ENCODE data around the gene KITLG. TPM values are rescaled to one million over a fixed set of nuclear protein-coding genes. Genes with fewer than 3 reads are reported as not detected.

Gene KITLG
- polyA plus RNA-seq, 1 donor (not counting 4 experiments of a cell fraction or from before 2014, with no cell fraction given) = 21.2 TPM

DNA sequence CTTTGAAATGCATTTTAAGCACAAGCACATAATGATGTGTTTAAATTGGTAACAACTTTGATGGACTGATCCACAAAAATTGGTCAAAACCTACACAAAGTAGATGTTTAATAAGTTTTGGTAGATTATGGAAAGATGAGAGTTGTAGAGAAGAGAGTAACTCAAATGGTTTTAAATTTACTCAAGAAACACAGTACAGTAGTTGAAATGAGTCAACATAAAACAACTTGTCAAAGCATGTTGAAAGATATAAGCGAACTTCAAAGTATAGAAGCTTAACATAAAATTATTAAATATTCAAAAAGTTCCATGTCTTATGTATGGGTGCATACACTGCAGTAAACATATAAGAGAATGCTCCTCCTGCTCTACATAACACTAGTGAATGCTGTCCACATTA, 49.4 kb downstream of the KITLG start:
- dilution Hi-C loops (cut with MboI; ENCODE audit: extremely low pct_ligation_motif_present, low sequenced_read_pairs) = no loop called here
- Histone ChIP-seq H4K20me1 (ENCODE audit: control insufficient read depth, extremely low read depth, insufficient read depth, low read length) (no peaks in the 10 kb centered on the region), H3K4me3 (ENCODE audit: control insufficient read depth in 2 of 3, extremely low read depth in 1 of 3, insufficient read depth in 2 of 3, low read depth in 1 of 3, low read length in 3 of 3) (peak overlapping the region in 1 of 3 experiments; percentile 38), H3K4me2 (ENCODE audit: control insufficient read depth, extremely low read depth, insufficient read depth, low read depth, low read length) (peak overlapping the region; percentile 45), H3K27ac (ENCODE audit: control insufficient read depth, insufficient read depth, low read length) (peak overlapping the region; percentile 15), H3K27me3 (ENCODE audit: control insufficient read depth, extremely low read depth, insufficient read depth, low read length) (no peaks in the 10 kb centered on the region), H3K9me3 (ENCODE audit: control insufficient read depth, low read depth, low read length) (no peaks in the 10 kb centered on the region), H3K36me3 (ENCODE audit: control insufficient read depth in 2 of 2, extremely low read depth in 1 of 2, insufficient read depth in 2 of 2, low read length in 2 of 2) (peaks cover 2 to 3% of the 10 kb centered on the region in 2 experiments), H3K9ac (ENCODE audit: control insufficient read depth, extremely low read depth, insufficient read depth, low read length) (no peak overlapping the region), H3K9me1 (ENCODE audit: control insufficient read depth, extremely low read depth, insufficient read depth, low read length) (no peaks in the 10 kb centered on the region), H2AFZ (ENCODE audit: control insufficient read depth, low read length) (no peak overlapping the region), H3K79me2 (ENCODE audit: control insufficient read depth, insufficient read depth, low read length) (peaks cover 2% of the 10 kb centered on the region), H3K4me1 (ENCODE audit: control insufficient read depth, extremely low read depth, insufficient read depth, low read length) (peaks cover 20% of the 10 kb centered on the region)
- no peak for FAIRE-seq
- TF ChIP-seq EZH2 (IDR thresholded peaks at IDR 0.05; ENCODE audit: low read length) = no peak
- TF ChIP-seq, protein P1, sequence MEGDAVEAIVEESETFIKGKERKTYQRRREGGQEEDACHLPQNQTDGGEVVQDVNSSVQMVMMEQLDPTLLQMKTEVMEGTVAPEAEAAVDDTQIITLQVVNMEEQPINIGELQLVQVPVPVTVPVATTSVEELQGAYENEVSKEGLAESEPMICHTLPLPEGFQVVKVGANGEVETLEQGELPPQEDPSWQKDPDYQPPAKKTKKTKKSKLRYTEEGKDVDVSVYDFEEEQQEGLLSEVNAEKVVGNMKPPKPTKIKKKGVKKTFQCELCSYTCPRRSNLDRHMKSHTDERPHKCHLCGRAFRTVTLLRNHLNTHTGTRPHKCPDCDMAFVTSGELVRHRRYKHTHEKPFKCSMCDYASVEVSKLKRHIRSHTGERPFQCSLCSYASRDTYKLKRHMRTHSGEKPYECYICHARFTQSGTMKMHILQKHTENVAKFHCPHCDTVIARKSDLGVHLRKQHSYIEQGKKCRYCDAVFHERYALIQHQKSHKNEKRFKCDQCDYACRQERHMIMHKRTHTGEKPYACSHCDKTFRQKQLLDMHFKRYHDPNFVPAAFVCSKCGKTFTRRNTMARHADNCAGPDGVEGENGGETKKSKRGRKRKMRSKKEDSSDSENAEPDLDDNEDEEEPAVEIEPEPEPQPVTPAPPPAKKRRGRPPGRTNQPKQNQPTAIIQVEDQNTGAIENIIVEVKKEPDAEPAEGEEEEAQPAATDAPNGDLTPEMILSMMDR (optimal IDR thresholded peaks at IDR 0.05 in 1 of 3, IDR thresholded peaks at IDR 0.05 in 1 of 3, conservative IDR thresholded peaks at IDR 0.05 in 1 of 3; ENCODE audit: extremely low read depth in 1 of 3, insufficient read depth in 2 of 3, low read length in 3 of 3) = no peak
- DNase-seq (ENCODE audit: low read depth, low spot score) = no peak

DNA sequence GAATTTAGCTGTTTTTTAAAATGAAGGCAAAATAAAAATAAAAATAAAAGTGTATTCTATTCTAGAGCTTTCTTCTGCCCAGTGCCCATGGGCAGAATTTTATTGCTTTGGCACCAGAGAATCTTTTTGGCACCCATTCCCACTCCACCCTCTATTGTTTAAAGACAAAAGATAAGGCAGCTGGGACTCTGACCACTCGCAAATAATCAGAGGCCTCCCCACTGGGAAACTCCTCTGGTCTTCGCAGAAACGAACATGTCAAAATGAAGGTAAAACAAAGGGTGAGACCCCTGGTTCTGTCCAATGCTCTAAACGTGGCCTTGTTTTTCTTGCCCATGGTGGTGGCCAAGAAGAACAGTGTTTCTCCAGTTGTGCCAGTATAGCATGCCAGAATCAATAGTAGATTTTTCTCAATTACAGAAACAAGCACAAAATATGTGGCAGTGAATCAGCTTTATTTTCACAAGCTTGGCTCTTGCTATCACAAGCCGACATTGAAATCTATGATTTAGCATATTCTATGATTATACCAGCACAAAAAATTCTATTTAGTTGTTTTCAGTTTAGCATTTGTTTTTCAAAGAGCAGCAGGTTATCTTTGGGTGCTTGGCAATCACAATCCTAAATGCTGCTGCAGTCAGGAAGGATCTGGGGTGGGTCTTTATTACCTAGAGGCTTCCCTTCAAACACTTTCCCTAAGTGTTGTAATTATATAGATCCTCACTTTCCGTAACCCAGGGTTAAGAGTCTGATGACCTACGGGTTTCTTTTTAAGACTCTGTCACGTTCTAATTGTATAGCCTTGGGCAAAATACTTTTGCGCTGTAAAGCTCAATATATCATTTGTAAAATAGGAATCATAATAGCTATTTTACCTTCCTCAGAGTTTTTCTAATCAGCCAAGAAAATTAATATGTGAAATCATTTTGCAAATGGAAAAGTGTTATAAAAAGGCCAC, 50.5 kb downstream of the KITLG start:
- no peak overlapping the region for H2AFZ ChIP-seq (ENCODE audit: control insufficient read depth, low read length)
- H3K9me3 ChIP-seq (ENCODE audit: control insufficient read depth, low read depth, low read length) = no peaks in the 10 kb centered on the region
- no peak for TF ChIP-seq EZH2 (IDR thresholded peaks at IDR 0.05; ENCODE audit: low read length)
- TF ChIP-seq, protein P1 (optimal IDR thresholded peaks at IDR 0.05 in 1 of 3, IDR thresholded peaks at IDR 0.05 in 1 of 3, conservative IDR thresholded peaks at IDR 0.05 in 1 of 3; ENCODE audit: extremely low read depth in 1 of 3, insufficient read depth in 2 of 3, low read length in 3 of 3) = no peak
- no peak overlapping the region for H3K9ac ChIP-seq (ENCODE audit: control insufficient read depth, extremely low read depth, insufficient read depth, low read length)
- H3K36me3 ChIP-seq (ENCODE audit: control insufficient read depth in 2 of 2, extremely low read depth in 1 of 2, insufficient read depth in 2 of 2, low read length in 2 of 2) = peaks cover 2 to 3% of the 10 kb centered on the region in 2 experiments
- FAIRE-seq (no peak), DNase-seq (ENCODE audit: low read depth, low spot score) (no peak)
- H3K27me3 ChIP-seq (ENCODE audit: control insufficient read depth, extremely low read depth, insufficient read depth, low read length) = no peaks in the 10 kb centered on the region
- H3K27ac ChIP-seq (ENCODE audit: control insufficient read depth, insufficient read depth, low read length) = peak overlapping the region; percentile 10
- no peaks in the 10 kb centered on the region for H4K20me1 ChIP-seq (ENCODE audit: control insufficient read depth, extremely low read depth, insufficient read depth, low read length)
- H3K9me1 ChIP-seq (ENCODE audit: control insufficient read depth, extremely low read depth, insufficient read depth, low read length) = no peaks in the 10 kb centered on the region
- H3K4me3 ChIP-seq (ENCODE audit: control insufficient read depth in 2 of 3, extremely low read depth in 1 of 3, insufficient read depth in 2 of 3, low read depth in 1 of 3, low read length in 3 of 3) = no peak overlapping the region
- dilution Hi-C loops (cut with MboI; ENCODE audit: extremely low pct_ligation_motif_present, low sequenced_read_pairs) = no loop called here
- no peaks in the 10 kb centered on the region for H3K79me2 ChIP-seq (ENCODE audit: control insufficient read depth, insufficient read depth, low read length)
- H3K4me1 ChIP-seq (ENCODE audit: control insufficient read depth, extremely low read depth, insufficient read depth, low read length) = peaks cover 20% of the 10 kb centered on the region
- H3K4me2 ChIP-seq (ENCODE audit: control insufficient read depth, extremely low read depth, insufficient read depth, low read depth, low read length) = peak overlapping the region; percentile 49

All from keratinocyte (primary cell).